Putamen (tissue), 1 donor: ENCODE results near the gene MTHFD1.

Source experiments
- DNase-seq: peaks from one replicate; pipeline ENCODE4 v3.0.0-alpha.2; 2016; ENCODE audit warnings: low spot score

MTHFD1 gene

GRCh38 chr14:64495252-64495651 is 107.1 kb downstream of the MTHFD1 start:
- DNase-seq, result no peak

DNA sequence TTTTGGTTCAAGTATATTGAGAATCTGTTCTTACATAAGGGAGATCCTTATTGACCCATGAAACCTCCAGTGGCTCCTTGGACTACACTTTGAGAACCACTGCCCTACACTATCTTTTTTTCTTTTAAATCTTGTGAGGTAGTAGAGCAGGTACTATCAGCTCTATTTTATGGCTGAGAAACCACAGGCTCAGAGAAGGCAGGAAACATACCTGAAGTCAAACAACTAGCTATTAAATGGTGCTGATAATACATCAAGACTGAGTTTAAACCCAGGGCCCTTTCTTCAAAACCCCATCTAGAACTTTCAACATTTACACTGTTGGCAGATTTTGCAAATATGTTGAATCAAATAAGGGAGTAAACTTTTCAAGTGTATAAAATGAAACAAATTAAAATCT is 108.6 kb downstream of the MTHFD1 start:
- DNase-seq, result no peak

DNA sequence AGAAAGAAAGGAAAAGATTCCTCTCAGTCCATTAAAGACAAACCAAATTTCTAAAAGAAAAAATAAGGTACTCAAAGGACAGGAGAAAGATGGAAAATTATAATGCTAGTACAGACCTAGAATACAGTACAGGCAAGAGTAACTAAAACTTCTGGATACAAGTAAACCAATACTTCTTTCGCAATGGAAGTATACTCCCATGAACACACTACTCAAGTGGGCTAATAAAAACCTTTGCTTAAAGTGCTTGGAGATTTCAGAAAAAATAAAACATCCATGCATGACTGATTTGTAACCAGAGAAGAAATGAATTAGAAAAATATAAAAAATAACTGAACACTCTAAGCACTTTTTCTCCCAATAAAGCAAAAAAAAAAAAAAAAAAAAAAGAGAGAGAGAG is 111.9 kb downstream of the MTHFD1 start:
- no peak for DNase-seq

- no peak for DNase-seq
Measured at GRCh38 chr14:64501411-64502171, 113.4 kb downstream of the MTHFD1 start.

GRCh38 chr14:64502456-64502855 is 114.3 kb downstream of the MTHFD1 start:
- DNase-seq, result no peak

DNA sequence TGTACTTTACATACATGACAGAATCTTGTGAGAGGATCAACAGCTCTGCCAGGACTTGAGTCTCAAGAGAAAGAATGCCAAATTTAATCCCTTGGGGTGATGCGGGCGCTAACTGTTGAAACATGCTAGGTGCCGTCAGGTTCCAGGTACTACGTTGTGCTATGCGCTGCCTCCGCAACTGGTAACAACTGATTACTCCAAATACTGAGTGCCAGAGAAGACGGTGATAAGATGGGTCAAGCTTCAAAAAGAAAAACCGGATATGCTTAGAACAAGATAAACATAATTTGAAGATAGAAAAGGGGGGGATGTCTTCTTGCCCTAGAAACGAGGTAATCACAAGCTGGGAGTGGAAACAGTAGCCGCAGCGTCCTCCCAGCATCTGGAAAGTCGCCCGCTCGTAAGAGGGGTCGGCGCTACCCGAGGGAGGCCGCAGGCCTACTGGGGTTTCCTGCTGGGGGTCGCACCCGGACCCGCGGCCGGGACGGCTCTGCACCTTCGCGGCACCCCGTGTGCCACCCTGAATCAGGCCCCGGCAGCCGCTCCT is 114.8 kb downstream of the MTHFD1 start:
- no peak for DNase-seq

GRCh38 chr14:64503434-64504309 is 115.5 kb downstream of the MTHFD1 start, which contains the start of gene ZBTB25:
TSS of gene ZBTB25 (minus strand) at chr14:64503838. CDS start at chr14:64490533, 13,305 bp downstream.
- peak; percentile 93 for DNase-seq

- peak; percentile 74 for DNase-seq
Measured at GRCh38 chr14:64504310-64504896, 116.2 kb downstream of the MTHFD1 start, which contains the start of gene ZBTB1. TSS of gene ZBTB1 (plus strand) at chr14:64504770. CDS start at chr14:64521505, 16,735 bp downstream.

DNA sequence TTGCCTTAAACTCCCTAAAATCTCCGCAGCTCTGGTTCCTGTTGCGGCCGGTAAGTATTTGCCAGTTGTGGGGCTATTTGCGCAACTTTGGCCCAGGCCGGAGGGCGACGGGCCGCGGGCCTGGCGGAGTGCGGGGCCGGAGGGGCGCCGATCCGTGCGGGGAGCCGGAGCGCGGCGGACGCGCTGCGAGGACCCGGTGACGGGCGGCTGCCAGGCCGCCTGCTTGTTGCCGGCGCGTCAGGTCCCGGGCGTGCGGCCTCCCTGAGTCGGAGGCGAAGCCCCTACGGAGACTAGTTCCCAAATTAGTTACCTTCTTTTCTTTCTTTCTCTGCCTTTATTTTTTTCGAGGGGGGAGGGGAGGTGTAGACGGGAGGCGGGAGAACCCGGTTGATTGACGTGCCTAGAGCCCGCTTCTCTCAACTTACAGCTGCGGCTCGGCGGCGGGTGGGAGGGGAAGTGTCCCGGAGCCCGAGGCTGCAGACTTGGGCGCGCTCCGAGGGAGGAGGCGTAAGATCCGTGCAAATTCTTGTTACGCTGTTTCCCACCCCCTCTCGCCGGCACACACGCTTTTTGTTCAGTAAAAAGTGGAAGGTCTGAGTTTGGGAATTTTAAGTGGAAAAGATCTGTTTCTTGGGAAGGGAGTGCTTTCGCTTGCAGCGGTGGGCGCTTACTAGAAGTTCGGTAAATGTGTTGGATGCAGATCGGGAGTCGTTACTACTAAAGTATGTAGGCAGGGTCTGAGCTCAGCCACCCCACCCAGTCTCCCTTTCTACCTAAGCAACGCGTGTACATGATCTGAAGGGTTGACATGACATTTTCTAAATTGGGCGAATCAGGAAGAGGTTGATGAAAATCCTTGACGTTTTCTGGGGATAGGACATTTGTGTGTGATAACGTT is 117.0 kb downstream of the MTHFD1 start:
- DNase-seq, result peak; percentile 92

GRCh38 chr14:64506721-64507120 is 118.6 kb downstream of the MTHFD1 start:
- no peak for DNase-seq

- no peak for DNase-seq
Measured at GRCh38 chr14:64507376-64508156, 119.4 kb downstream of the MTHFD1 start.

DNA sequence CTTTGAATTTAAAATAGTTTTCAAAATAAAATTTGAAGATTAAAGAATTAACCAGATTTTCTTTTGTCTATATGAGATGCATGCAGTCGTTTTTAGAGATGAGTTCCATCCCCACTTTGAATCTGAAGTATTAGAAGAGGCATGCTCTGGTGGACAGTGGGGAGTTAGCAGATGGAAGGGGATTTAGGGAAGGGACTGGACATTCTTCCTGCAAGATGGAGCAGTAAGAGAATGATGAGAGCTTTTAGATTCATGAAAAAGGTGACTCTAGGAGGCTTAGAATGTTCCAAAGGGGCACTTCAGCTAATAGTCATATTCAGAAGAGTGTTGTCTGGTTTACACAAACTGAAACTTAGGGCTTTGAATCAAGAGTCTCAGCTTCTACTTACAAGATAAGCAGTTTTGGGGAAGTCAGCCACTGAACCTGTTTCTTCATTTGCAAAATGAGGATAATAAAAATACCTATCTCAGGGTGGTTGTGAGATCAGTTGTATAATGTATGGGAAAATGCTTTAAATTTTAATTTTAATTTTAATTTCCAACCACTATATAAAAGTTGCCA is 120.1 kb downstream of the MTHFD1 start:
- DNase-seq, result no peak

GRCh38 chr14:64509036-64509435 is 120.9 kb downstream of the MTHFD1 start:
- DNase-seq, result no peak
